ENCODE measurements around the gene SYT9. TPM values are rescaled to one million over a fixed set of nuclear protein-coding genes. Genes with fewer than 3 reads are reported as not detected.
A peak's percentile ranks its signal among the peaks of the same experiment; 100 is the strongest.
"Not testable (repeated sequence)": the region's sequence is repeated elsewhere in the genome, so short reads cannot be mapped to it uniquely, and the experiment has no call there.

Gene SYT9
- total RNA-seq, 1 donor = 0.10 TPM

GRCh38 chr11:7501251-7501650 lies 249.5 kb downstream of the SYT9 start:
- Histone ChIP-seq H3K9me3 (ENCODE audit: low read depth, low read length) (no peaks in the 10 kb centered on the region), H3K4me1 (ENCODE audit: insufficient read depth, low read length) (peaks cover 22% of the 10 kb centered on the region), H3K27me3 (ENCODE audit: insufficient read depth, low read length) (no peaks in the 10 kb centered on the region), H3K4me3 (ENCODE audit: low read length) (no peak overlapping the region)

GRCh38 chr11:7501894-7502293 lies 250.2 kb downstream of the SYT9 start:
- Histone ChIP-seq H3K4me1 (ENCODE audit: insufficient read depth, low read length) (peaks cover 16% of the 10 kb centered on the region), H3K4me3 (ENCODE audit: low read length) (no peak overlapping the region), H3K9me3 (ENCODE audit: low read depth, low read length) (no peaks in the 10 kb centered on the region), H3K27me3 (ENCODE audit: insufficient read depth, low read length) (no peaks in the 10 kb centered on the region)

GRCh38 chr11:7506243-7506642 lies 254.5 kb downstream of the SYT9 start:
- Histone ChIP-seq H3K27me3 (ENCODE audit: insufficient read depth, low read length) (no peaks in the 10 kb centered on the region), H3K4me3 (ENCODE audit: low read length) (no peak overlapping the region), H3K4me1 (ENCODE audit: insufficient read depth, low read length) (peaks cover 3% of the 10 kb centered on the region), H3K9me3 (ENCODE audit: low read depth, low read length) (no peaks in the 10 kb centered on the region)

- Histone ChIP-seq H3K4me1 (ENCODE audit: insufficient read depth, low read length) (peaks cover 22% of the 10 kb centered on the region), H3K9me3 (ENCODE audit: low read depth, low read length) (no peaks in the 10 kb centered on the region), H3K4me3 (ENCODE audit: low read length) (no peak overlapping the region), H3K27me3 (ENCODE audit: insufficient read depth, low read length) (no peaks in the 10 kb centered on the region)
These were observed 256.4 kb downstream of the SYT9 start for GRCh38 chr11:7508087-7508486.

GRCh38 chr11:7509966-7510365 lies 258.3 kb downstream of the SYT9 start:
- Histone ChIP-seq H3K4me3 (ENCODE audit: low read length) (no peak overlapping the region), H3K4me1 (ENCODE audit: insufficient read depth, low read length) (peaks cover 32% of the 10 kb centered on the region)

GRCh38 chr11:7511401-7511800 lies 259.7 kb downstream of the SYT9 start:
- Histone ChIP-seq H3K4me3 (ENCODE audit: low read length) (no peak overlapping the region), H3K27me3 (ENCODE audit: insufficient read depth, low read length) (peaks cover 7% of the 10 kb centered on the region), H3K4me1 (ENCODE audit: insufficient read depth, low read length) (peaks cover 38% of the 10 kb centered on the region), H3K9me3 (ENCODE audit: low read depth, low read length) (no peaks in the 10 kb centered on the region)

More at GRCh38 chr11:7509966-7510365, 258.3 kb downstream of the SYT9 start:
- H3K27me3 ChIP-seq (ENCODE audit: insufficient read depth, low read length) = peaks cover 3% of the 10 kb centered on the region
- H3K9me3 ChIP-seq (ENCODE audit: low read depth, low read length) = no peaks in the 10 kb centered on the region

- peaks cover 7% of the 10 kb centered on the region for H3K27me3 ChIP-seq (ENCODE audit: insufficient read depth, low read length)
- H3K9me3 ChIP-seq (ENCODE audit: low read depth, low read length) = no peaks in the 10 kb centered on the region
- peaks cover 38% of the 10 kb centered on the region for H3K4me1 ChIP-seq (ENCODE audit: insufficient read depth, low read length)
- peak overlapping the region; percentile 92 for H3K4me3 ChIP-seq (ENCODE audit: low read length)
These were observed 261.0 kb downstream of the SYT9 start for GRCh38 chr11:7512525-7513233.

GRCh38 chr11:7513234-7514098 lies 261.8 kb downstream of the SYT9 start, which contains the start of gene PPFIBP2:
Gene PPFIBP2, plus strand, starts transcription at chr11:7513999. Its CDS starts 35,477 bp downstream, at chr11:7549476.
- peak within 1 kb of the TSS; percentile 92 for H3K4me3 ChIP-seq (ENCODE audit: low read length)
- peaks cover 7% of the 10 kb centered on the region for H3K27me3 ChIP-seq (ENCODE audit: insufficient read depth, low read length)
- H3K4me1 ChIP-seq (ENCODE audit: insufficient read depth, low read length) = peaks cover 38% of the 10 kb centered on the region
- no peaks in the 10 kb centered on the region for H3K9me3 ChIP-seq (ENCODE audit: low read depth, low read length)

GRCh38 chr11:7514099-7514591 lies 262.4 kb downstream of the SYT9 start:
- H3K9me3 ChIP-seq (ENCODE audit: low read depth, low read length) = no peaks in the 10 kb centered on the region
- H3K4me3 ChIP-seq (ENCODE audit: low read length) = peak overlapping the region; percentile 92
- H3K4me1 ChIP-seq (ENCODE audit: insufficient read depth, low read length) = peaks cover 38% of the 10 kb centered on the region

GRCh38 chr11:7515447-7515886 lies 263.8 kb downstream of the SYT9 start:
- H3K9me3 ChIP-seq (ENCODE audit: low read depth, low read length) = no peaks in the 10 kb centered on the region
- H3K4me3 ChIP-seq (ENCODE audit: low read length) = no peak overlapping the region
- H3K4me1 ChIP-seq (ENCODE audit: insufficient read depth, low read length) = peaks cover 48% of the 10 kb centered on the region
- peaks cover 7% of the 10 kb centered on the region for H3K27me3 ChIP-seq (ENCODE audit: insufficient read depth, low read length)

More at GRCh38 chr11:7514099-7514591, 262.4 kb downstream of the SYT9 start:
- peaks cover 7% of the 10 kb centered on the region for H3K27me3 ChIP-seq (ENCODE audit: insufficient read depth, low read length)

- H3K9me3 ChIP-seq (ENCODE audit: low read depth, low read length) = no peaks in the 10 kb centered on the region
- peaks cover 7% of the 10 kb centered on the region for H3K27me3 ChIP-seq (ENCODE audit: insufficient read depth, low read length)
- no peak overlapping the region for H3K4me3 ChIP-seq (ENCODE audit: low read length)
- peaks cover 52% of the 10 kb centered on the region for H3K4me1 ChIP-seq (ENCODE audit: insufficient read depth, low read length)
These were observed 264.8 kb downstream of the SYT9 start for GRCh38 chr11:7516475-7516874.

GRCh38 chr11:7517743-7518142 lies 266.0 kb downstream of the SYT9 start:
- not testable (repeated sequence) for H3K4me3 ChIP-seq (ENCODE audit: low read length); H3K27me3 ChIP-seq (ENCODE audit: insufficient read depth, low read length); H3K9me3 ChIP-seq (ENCODE audit: low read depth, low read length)
- H3K4me1 ChIP-seq (ENCODE audit: insufficient read depth, low read length) = peaks cover 52% of the 10 kb centered on the region
